ENCODE results near the gene PRADC1.
"Not testable (repeated sequence)": the region's sequence is repeated elsewhere in the genome, so short reads cannot be mapped to it uniquely, and the experiment has no call there.

The PRADC1 gene

DNA sequence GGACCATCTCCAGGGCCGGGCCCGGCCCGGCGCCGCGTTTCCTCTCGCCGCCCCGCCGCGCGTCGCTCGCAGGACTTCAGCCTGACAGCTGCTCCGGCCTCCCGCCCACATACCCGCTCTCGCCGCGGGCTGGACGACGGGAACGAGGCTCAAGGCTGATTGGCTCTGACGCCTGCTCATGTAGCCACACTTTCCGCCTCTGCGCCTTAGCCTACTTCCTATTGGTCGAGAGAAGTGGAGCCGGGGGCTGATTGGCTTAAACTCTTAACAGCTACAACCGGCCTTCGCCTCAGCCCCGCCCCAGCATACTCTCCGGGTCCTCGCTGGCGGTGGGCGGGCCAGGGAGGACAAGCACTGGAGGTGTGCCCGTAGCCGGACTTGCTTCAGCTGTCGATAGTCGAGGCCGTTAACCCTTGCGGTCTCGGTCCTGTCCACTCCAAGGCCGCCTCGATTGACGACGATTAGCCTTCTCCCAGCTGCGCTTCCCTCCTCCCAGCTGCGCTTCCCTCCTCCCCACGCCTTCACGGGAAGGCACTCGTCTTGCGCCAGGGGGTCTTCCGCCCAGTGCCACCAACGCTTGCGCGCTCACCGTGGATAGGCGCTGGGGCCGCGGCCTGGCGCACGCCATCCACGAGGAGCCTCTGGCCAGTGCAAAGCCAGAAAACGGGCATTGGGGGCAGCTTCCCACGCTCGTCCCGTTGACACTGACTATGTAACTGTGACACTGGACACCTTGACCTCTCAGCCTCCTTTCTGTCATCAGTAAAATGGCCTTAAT, at the start of gene PRADC1:
Gene PRADC1 (minus strand): TSS at position 86 of the 778 bp plus-strand sequence. CDS start 79 bp downstream, at position 7.
- intact Hi-C loops (cut with DNase I), result loop anchor here (10.0 kb wide), 1 partner anchor 159 kb away; the partner anchor contains the start of gene SFXN5
- DNase-seq, result peak; percentile 98 to 100 (median 99)

DNA sequence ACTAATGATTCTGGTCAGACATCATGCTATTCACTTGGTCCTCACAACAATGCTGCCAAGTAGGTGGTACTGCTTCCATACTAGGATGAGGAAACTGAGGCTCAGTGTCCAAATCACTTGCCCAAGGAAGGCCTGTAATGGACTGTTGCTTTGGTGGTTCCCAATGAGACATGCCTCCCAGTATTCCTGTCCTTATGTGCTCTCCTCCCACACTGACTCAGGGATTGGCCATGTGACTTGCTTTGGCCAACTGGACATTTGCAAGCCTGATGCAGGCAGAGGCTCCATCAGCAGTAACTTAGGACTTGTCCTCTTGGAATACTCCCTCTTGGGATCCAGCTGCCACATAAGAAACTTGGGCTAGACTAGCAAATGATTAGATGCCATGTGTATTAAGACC, 48.2 kb upstream of the PRADC1 start:
- intact Hi-C loops (cut with DNase I), result no loop called here
- DNase-seq, result no peak

DNA sequence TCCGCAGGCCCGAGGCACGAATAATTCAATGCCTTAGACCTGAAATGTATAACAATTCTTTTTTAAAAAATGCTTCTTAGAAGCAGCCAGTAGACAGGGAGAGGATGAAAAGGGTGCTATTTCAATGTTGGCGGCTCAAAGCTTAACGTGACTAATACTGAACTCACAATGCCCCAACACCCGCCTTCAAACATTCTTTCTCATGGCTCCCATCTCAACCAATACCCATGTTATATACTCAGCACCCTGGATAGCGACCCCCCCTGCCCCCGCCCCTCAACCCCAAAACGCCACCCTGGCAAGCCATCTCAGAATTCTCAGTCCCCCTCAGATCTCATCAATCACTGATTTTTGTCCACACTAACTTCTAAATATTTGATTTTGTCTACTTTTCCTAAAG, 46.8 kb upstream of the PRADC1 start:
- intact Hi-C loops (cut with DNase I), result no loop called here
- no peak for DNase-seq

DNA sequence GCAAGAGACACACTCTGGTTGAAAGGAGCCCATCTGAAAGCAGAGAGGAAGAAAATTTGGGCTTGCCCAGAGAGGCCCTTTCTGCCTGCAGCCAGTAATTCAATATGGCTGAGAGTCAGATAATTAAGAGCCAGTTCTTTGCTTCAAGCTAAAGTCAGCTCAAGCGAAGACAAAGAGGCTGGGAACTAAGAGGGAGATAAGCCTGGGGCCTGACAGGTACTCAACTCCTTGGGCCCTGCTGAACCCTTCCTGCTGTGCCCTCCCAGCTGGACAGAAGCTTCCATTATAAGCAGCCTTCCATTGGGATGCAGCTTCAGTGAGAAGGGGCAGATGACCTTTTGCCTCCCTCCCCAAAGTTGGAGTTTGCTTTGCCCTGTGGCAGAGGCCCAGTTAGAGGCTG, 39.2 kb upstream of the PRADC1 start:
- no peak for DNase-seq
- intact Hi-C loops (cut with DNase I), result no loop called here

DNA sequence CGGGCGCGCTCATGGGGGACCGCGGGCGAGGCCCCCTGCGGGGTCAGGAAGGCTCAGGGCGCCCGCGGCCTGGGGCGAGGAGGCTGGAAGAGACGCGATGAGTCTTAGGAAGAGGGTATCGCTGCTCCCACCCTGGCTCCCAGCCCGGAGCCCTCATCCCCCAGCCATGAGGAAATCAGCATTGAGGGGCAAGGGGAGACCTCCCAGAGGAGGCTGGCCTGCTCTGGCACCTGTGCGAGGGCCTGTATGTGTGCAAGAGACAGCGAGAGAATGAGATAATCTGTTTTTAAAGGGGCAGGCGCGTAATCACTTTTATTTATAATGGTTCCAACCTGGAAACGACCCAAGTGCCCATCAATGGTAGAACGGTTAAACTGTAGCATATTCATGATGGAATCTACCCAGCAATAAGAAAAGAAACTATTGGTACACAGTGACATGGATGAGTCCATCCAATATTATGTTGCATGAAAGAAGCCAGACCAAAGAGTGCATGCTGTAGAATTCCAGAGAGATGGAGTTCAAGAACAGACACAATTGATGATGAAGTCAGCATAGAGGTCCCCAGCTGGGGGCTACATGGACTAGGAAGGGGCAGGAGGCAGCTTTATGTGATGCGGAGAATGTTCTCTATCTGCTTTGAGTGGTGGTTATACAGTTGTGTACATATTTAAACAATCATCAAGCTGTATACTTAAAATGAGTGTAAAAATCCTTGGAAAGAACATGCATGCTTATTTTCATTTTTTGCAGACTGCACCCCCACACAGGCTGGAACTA, 36.8 kb upstream of the PRADC1 start:
- no peak for DNase-seq
- intact Hi-C loops (cut with DNase I), result no loop called here

DNA sequence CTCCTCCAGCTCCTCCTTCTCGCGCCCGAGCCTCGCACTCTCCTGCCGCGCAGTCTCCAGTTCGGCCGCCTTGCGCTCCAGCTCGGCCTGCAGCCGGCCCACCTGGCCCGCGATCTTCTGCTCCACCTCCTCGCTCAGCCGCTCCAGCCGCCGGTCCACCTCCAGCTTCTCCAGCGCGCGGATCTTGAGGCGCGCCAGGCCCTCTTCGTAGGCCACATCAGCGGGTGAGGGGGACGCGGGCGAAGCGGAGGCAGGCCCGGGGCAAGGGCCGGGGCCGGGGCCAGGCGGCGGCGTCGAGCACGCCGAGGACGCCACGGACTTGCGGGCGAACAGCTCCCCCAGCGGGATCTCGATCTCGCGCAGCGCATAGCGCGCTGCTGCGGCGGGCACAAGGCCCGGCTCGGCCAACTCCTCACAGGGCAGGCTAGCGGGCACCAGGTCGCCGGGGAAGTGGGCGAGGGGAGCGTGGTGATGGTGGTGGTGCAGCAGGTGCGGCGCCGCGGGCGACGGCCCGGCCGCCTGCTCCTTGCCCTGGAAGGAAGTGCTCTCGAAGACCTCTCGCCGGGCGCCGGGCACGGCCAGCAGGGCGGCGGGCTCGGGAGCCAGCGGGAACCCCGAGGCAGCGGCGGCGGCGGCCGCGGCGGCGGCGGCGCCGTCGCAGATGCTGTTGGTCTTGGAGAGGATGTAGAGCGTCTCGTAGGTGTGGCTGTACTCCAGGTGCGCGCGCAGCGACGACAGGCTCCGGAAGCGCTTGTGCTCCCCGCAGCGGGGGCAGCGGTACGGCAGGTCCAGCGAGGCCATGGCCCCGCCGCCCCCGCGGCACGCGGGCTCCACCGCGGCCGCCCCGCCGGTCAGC, 36.0 kb upstream of the PRADC1 start:
- intact Hi-C loops (cut with DNase I), result no loop called here
- DNase-seq, result peak in 31 of 42 donors; percentile 37 to 81 (median 63)

DNA sequence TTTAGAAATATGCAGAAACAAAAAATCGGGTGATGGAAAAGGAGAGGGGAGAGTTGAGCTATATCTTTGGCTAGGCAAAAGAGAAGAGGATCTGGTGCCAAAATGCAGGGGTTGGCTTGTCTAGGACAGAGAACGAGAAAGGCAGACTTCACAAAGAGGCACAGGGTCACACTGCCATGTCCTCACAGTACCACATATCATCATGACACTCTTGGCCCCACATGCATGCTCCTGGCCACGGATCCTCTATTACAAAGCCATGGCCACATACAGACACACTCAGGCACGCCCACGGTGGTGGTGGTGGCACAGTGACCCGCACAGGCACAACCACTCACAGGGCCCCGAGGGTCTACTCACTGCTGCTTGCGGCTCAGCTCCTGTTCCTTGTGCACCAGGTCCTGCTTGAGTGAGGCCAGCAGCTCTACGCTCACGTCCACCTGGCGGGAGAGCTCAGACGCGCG, 35.4 kb upstream of the PRADC1 start:
- intact Hi-C loops (cut with DNase I), result no loop called here
- no peak for DNase-seq

DNA sequence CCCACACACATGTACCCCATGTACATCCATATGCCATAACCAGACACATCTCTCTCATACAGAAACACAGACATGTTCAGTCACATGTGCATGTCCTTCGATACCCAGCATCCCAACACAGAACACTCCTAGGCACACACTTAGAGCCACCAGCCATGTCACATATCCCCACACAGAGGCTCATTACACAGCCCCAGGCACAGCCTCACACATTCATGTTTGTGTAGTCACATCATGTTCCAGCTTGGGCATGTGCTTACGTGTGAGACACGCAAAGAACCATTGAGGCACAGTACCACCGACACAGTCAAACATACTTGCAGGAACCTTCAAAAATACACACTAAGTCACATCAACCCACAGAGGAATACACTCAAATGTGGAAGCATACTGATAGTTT, 34.0 kb upstream of the PRADC1 start:
- intact Hi-C loops (cut with DNase I), result no loop called here
- no peak for DNase-seq

DNA sequence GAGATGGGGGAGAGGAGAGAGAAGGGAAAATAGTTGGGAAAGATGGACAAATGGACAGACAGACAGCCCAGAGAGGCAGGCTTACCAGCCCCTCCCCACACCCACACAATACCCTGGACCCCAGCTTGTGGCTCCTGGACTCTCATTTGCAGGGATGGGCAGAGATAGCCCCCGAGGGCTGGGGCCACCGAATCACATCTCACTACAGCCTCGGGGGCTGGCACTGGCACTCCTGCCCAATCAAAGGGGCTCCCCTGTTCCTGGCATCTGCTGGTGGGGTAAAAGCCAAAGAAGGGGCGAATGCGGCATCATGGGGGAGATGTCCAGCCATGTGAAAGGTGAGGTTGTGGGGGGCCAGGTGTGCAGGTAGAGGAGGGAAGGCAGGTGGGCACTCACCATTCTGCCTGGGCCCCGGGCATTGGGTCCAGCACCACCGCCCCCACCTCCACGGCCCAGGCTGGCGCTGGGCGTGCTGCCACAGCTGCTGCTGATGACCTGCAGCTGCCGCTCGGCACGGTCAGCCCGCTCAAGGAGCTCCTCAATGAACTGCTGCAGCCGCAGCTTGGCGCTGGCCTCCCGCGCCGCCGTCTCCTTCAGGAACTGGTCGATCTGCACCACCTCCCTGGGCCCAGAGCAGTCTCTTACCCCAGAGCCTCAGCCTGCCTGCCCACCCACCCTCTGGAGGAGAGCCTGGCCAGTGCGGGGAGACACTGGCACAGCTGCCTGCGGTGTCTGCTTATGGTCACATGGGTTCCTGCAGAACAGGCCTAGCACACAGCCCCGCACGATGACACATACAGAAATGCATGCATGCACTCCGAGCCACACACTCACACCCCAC, 33.2 kb upstream of the PRADC1 start:
- DNase-seq, result peak in 2 of 42 donors; percentile 28 to 55
- intact Hi-C loops (cut with DNase I), result no loop called here

DNA sequence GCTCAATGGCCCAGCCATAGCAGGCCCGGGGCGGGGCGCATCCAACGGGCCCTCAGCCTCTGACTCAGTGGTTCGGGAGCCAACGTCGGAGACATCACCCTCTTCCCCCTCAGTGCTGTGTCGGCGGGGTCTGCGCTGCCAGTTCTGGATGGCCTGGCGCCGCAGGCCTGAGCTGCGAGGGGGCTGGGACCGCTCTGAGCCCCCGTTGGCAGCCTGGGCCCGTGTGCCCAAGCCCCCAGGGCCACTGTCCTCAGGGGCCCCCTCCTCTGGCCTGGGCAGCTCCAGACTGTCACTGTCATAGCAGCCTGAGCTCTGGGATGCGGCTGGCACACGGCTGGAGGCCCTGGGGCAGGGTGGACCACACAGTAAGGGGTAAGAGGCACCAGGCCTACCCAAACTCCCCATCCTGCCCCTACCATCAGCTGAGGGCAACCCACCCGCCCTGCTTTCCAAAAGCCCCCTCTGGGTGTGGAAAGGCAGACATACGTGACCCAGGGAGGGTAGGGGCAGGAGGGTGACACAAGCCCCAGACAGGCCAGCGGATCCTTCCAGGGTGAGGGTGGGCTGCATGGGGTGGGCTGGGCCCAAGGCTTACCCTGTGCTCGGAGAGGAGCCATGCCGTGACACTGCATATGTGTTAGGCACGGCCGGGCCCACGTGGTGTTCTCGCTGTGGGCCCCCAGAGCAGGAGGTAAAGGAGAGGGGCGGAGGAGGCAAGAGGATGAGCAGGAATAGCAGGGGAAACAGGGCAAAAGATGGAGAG, 32.4 kb upstream of the PRADC1 start:
- DNase-seq, result peak in 5 of 42 donors; percentile 30 to 50 (median 39)
- intact Hi-C loops (cut with DNase I), result no loop called here

DNA sequence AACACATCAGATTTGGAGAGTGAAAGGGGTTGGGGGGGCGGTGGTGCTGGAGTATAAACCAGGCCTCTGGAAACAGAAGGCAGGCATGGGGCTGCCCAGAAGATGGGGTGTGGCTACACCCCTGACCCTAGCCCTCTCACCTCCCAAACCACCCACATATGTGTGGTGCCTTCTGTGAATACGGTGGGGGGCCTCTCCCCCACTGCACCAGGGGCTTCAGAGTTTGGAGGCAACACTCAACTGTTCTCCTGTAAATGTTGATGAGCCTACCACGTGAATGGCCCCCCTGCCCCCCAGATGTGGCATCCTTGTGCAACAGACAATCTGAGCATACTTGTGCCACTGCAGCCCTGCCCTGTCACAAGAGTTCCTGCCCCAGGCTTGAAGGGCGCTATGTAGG, 31.7 kb upstream of the PRADC1 start:
- intact Hi-C loops (cut with DNase I), result no loop called here

DNA sequence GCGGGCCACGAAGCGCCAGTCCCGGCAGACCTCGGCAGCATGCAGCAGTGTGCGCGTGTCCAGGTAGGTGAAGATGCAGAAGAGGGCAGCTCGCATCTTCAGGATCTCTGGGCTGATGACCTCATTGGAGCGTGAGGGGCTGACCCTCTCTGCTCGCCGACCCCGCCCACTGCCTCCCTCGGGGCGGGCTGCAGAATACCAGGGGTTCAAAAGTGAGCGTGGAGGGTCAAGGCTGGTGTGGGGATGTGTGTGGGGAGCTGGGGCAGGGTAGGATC, 31.2 kb upstream of the PRADC1 start:
- intact Hi-C loops (cut with DNase I), result no loop called here
- DNase-seq, result no peak

More for the DNA sequence above, 31.7 kb upstream of the PRADC1 start:
- DNase-seq, result no peak

DNA sequence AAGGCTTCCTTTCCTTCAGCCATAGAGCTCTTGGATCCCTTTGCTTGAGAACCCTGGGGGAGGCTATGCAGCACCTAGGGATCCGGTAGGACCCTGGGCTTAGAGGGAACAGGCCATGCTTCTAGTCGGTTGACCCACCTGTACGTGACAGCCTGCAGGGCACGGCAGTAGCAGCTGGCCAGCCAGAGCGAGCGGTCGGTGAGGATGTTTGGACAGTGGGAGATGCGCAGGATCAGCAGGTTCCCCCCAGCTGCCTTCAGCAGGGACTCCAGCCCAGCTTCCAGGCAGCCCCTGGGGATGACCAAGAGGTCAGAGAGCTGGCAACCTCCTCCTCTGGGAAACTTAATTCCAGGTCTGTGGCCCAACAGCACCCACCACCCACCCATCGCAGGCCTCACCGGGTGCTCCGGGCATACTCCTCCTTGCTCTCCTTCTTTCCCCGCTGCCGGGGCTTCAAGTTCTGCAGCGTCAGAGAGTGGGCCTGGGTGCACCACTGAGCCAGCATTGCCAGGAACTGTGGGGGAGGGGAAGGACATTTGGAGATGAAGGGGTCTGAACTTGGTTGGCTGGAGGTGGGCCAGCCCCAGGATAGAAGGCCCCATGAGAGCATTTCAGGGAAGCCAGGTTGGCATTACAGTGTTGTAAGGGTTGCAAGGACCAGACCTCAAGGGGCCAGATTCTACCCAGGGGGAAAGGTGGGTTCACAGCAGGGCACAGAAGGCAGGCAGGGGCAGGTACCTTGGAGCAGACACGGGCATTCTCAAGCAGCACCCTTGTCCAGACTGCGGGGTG, 30.7 kb upstream of the PRADC1 start:
- intact Hi-C loops (cut with DNase I), result no loop called here
- DNase-seq, result no peak

DNA sequence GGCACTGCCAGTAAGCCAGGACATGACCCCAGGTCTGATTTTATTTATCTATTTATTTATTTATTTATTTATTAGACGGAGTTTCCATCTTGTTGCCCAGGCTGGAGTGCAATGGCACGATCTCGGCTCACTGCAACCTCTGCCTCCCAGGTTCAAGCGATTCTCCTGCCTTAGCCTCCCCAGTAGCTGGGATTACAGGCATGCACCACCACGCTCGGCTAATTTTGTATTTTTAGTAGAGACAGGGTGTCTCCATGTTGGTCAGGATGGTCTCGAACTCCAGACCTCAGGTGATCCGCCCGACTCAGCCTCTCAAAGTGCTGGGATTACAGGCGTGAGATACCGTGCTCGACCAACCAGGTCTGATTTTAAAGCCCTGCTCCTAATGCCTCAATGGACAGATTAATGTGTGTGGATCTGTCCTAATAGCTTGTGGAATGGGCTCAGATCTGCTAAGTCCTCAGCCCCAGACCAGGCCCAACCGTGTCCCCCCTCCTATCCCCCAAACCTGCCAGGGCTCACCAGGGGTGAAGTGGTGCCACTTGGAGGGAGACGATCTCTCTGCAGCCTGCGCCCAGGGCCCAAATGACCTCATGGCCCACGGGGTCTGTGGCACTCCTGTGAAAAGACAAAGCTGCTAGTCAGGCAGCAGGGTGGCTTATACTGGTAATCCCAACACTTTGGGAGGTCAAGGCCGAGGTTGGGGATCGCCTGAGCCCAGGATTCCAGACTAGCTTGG, 29.8 kb upstream of the PRADC1 start:
- DNase-seq; intact Hi-C loops (cut with DNase I): not testable (repeated sequence)

DNA sequence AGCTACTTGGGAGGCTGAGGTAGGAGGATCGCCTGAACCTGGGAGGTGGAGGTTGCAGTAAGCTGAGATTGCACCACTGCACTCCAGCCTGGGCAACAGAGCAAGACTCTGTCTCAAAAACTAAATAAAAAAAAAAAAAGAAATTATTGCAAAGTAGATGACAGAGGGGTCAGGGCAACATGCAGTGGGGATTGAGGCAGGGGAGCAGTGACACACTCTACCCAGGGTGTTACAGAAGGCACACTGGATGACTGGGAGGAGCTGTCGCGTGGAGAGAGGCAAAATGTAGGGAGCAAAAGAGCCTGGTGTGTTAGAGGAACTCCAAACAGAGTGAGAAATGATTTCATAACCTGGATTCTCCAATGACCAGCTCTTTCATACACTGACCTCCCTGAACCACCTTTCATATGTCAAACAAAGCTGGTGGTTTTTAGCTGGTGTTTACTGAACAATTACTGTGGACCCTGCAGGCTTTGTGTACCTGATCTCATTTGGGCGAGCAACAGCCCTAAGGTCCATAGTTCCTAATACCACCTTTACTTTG, 29.1 kb upstream of the PRADC1 start:
- no peak for DNase-seq
- intact Hi-C loops (cut with DNase I), result no loop called here

DNA sequence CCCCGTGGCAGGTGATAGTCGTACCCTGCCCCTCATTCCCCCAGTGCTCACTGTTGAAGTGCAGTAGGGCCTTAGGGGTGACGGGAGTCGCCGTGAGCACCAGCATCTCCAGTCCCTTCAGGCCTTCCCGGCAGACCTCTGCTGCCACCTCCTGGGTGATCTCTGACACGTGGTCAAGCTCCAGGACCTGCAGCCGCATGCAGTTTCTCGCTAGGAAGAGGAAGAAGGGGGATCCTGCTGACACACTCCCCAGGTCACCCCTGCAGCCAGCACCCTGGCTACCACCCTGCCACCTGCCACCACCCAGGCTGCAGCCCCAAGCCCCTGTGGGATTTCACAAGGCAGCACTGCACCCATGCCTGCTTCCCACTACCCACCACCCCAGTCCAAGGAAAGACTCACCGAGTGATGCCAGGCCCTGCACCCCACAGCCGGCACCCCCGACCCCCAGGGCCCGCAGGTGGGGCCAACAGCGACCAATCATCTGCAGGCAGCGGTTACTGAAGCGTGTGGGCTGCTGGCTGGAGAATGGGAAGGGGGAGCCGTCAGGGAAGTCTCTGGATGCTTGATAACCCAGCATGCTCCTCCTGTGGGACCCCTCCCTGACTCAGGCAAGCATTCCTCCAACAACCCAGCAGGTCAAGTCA, 27.4 kb upstream of the PRADC1 start:
- intact Hi-C loops (cut with DNase I), result no loop called here
- peak in 26 of 42 donors; percentile 23 to 70 (median 50) for DNase-seq

Measured in head of caudate nucleus (tissue), 42 donors.